HFF-Myc (cell line): ENCODE data around the gene RGS6.

Source experiments
- DNase-seq: peaks from one replicate; pipeline ENCODE4 v3.0.0-alpha.2; 2011; ENCODE audit warnings: low read depth; ENCODE audit errors: extremely low read depth
- H3K4me3 ChIP-seq: replicated peaks from 2 replicates; pipeline ENCODE4 v1.5.1; 2011; ENCODE audit warnings: low read depth, mild to moderate bottlenecking, control low read depth, low read length
- CTCF ChIP-seq: IDR thresholded peaks from 2 replicates; pipeline ENCODE4 v1.5.1; 2012; ENCODE audit warnings: mild to moderate bottlenecking, low read depth, low read length, control low read depth; ENCODE audit errors: missing control alignments

RGS6 gene

GRCh38 chr14:72503696-72504368 lies 571.6 kb downstream of the RGS6 start:
- no peak for TF ChIP-seq CTCF
- H3K4me3 ChIP-seq, result no peak overlapping the region
- DNase-seq, result no peak

- H3K4me3 ChIP-seq, result no peak overlapping the region
- TF ChIP-seq CTCF, result no peak
- no peak for DNase-seq
Measured at GRCh38 chr14:72510566-72510965, 578.3 kb downstream of the RGS6 start.

GRCh38 chr14:72512281-72512680 lies 580.1 kb downstream of the RGS6 start:
- TF ChIP-seq CTCF, result no peak
- no peak overlapping the region for H3K4me3 ChIP-seq
- DNase-seq, result no peak

GRCh38 chr14:72512925-72513324 lies 580.7 kb downstream of the RGS6 start:
- no peak overlapping the region for H3K4me3 ChIP-seq
- no peak for TF ChIP-seq CTCF
- no peak for DNase-seq

- TF ChIP-seq CTCF, result no peak
- DNase-seq, result no peak
- no peak overlapping the region for H3K4me3 ChIP-seq
Measured at GRCh38 chr14:72513346-72513745, 581.1 kb downstream of the RGS6 start.

- no peak overlapping the region for H3K4me3 ChIP-seq
- peak; percentile 26 for DNase-seq
- TF ChIP-seq CTCF, result peak; percentile 84
Measured at GRCh38 chr14:72513965-72514659, 581.9 kb downstream of the RGS6 start.
